ENCODE results near the gene TLCD3A. TPM values are rescaled to one million over a fixed set of nuclear protein-coding genes. Genes with fewer than 3 reads are reported as not detected.
"Not testable (repeated sequence)": the region's sequence is repeated elsewhere in the genome, so short reads cannot be mapped to it uniquely, and the experiment has no call there.

TLCD3A gene
- total and polyA plus RNA-seq, 2 donors (not counting 1 experiment from before 2014, with no cell fraction given): 2.0 to 2.4 TPM

DNA sequence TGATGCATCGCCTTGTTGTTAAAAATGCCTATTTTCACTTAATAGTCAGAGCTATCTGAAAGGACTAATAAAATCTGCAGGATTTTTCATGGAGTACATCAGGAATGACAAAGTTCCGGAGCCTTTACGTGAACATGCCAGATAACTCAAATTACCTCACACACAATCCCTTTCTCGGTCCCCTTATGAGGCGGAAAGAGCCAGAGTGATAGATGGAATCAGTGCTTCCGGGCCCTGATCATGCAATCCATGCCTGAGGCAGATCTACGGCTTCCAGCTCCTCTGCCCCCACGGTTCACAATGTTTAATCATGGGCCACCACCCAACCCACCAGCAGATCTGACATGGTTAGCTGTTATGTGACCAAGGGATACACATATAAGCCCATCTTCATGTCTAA is 34.7 kb upstream of the TLCD3A start:
- TF ChIP-seq, protein P1, sequence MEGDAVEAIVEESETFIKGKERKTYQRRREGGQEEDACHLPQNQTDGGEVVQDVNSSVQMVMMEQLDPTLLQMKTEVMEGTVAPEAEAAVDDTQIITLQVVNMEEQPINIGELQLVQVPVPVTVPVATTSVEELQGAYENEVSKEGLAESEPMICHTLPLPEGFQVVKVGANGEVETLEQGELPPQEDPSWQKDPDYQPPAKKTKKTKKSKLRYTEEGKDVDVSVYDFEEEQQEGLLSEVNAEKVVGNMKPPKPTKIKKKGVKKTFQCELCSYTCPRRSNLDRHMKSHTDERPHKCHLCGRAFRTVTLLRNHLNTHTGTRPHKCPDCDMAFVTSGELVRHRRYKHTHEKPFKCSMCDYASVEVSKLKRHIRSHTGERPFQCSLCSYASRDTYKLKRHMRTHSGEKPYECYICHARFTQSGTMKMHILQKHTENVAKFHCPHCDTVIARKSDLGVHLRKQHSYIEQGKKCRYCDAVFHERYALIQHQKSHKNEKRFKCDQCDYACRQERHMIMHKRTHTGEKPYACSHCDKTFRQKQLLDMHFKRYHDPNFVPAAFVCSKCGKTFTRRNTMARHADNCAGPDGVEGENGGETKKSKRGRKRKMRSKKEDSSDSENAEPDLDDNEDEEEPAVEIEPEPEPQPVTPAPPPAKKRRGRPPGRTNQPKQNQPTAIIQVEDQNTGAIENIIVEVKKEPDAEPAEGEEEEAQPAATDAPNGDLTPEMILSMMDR (IDR thresholded peaks at IDR 0.05): no peak
- no peak for TF ChIP-seq EZH2 (IDR thresholded peaks at IDR 0.05; ENCODE audit: borderline replicate concordance, insufficient read depth, low read depth, low read length, poor library complexity, severe bottlenecking)
- Histone ChIP-seq H3K27me3 (replicated peaks in 1 of 4; ENCODE audit: control extremely low read depth in 1 of 4, control insufficient read depth in 3 of 4, insufficient read depth in 4 of 4, low read length in 3 of 4) (no peaks in the 10 kb centered on the region), H3K36me3 (replicated peaks in 1 of 2; ENCODE audit: control extremely low read depth in 1 of 2, control insufficient read depth in 1 of 2, extremely low read depth in 1 of 2, insufficient read depth in 2 of 2, low read length in 1 of 2) (peaks cover 6 to 49% of the 10 kb centered on the region in 2 experiments), H3K27ac (ENCODE audit: low read length in 2 of 2) (no peak overlapping the region), H4K20me1 (ENCODE audit: control insufficient read depth, insufficient read depth, low read length, poor library complexity, severe bottlenecking) (no peaks in the 10 kb centered on the region), H3K4me3 (ENCODE audit: control extremely low read depth in 1 of 5, extremely low read depth in 1 of 5, insufficient read depth in 1 of 5, low read depth in 2 of 5, low read length in 4 of 5) (no peak overlapping the region), H3K9me3 (ENCODE audit: control extremely low read depth in 1 of 3, control insufficient read depth in 2 of 3, insufficient read depth in 1 of 3, low read length in 2 of 3) (no peaks in the 10 kb centered on the region), H3K79me2 (ENCODE audit: control insufficient read depth, insufficient read depth, low read length) (peaks cover 4% of the 10 kb centered on the region), H3K4me2 (replicated peaks; ENCODE audit: low read depth, low read length, poor library complexity, severe bottlenecking) (no peak overlapping the region), H3K9ac (ENCODE audit: low read length) (no peak overlapping the region), H2AFZ (ENCODE audit: insufficient read depth, low read depth, low read length, poor library complexity, severe bottlenecking) (no peak overlapping the region), H3K4me1 (ENCODE audit: control insufficient read depth in 2 of 2, insufficient read depth in 2 of 2, low read length in 2 of 2) (no peaks in the 10 kb centered on the region)
- no peak for ATAC-seq (ENCODE audit: low read depth)
- no peak for DNase-seq
- POLR2A ChIA-PET: no interaction called here
- intact Hi-C loops (cut with micrococcal nuclease): no loop called here
- no peaks in the 10 kb centered on the region for H3K4me1 Mint-ChIP-seq
- CTCF ChIA-PET: interaction anchor here (0.7 to 6.2 kb wide), 5 partner anchors 10 to 286 kb away, joined by 3 to 128 read pairs (median 4); partner anchors contain the start of gene GEMIN4
- no peak overlapping the region for H3K27ac Mint-ChIP-seq
- H3K27me3 Mint-ChIP-seq: no peaks in the 10 kb centered on the region
- no peaks in the 10 kb centered on the region for H3K9me3 Mint-ChIP-seq (ENCODE audit: insufficient read depth)
- no peak overlapping the region for H3K4me3 Mint-ChIP-seq
- WGBS (ENCODE audit: insufficient coverage): 98% methylated on average over 5 of the region's 8 CpGs

DNA sequence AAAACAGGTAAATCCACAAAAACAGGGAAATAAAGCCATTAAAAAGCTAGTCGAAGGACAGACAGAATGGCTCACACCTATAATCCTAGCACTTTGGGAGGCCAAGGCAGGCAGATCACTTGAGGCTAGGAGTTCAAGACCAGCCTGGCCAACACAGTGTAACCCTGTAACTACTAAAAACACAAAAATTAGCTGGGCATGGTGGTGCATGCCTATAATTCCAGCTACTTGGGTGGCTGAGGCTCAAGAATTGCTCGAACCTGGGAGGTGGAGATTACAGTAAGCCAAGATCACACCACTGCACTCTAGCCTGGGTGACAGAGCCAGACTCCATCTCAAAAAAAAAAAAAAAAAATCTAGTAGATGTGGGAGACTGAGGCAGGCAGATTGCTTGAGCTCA is 34.3 kb upstream of the TLCD3A start:
- H3K9ac ChIP-seq (ENCODE audit: low read length); ATAC-seq (ENCODE audit: low read depth); H3K27me3 ChIP-seq (replicated peaks in 1 of 4; ENCODE audit: control extremely low read depth in 1 of 4, control insufficient read depth in 3 of 4, insufficient read depth in 4 of 4, low read length in 3 of 4); H3K4me2 ChIP-seq (replicated peaks; ENCODE audit: low read depth, low read length, poor library complexity, severe bottlenecking); H3K27ac ChIP-seq (ENCODE audit: low read length in 2 of 2); DNase-seq; H4K20me1 ChIP-seq (ENCODE audit: control insufficient read depth, insufficient read depth, low read length, poor library complexity, severe bottlenecking); H3K4me3 Mint-ChIP-seq; H3K4me1 Mint-ChIP-seq; H3K4me3 ChIP-seq (ENCODE audit: control extremely low read depth in 1 of 5, extremely low read depth in 1 of 5, insufficient read depth in 1 of 5, low read depth in 2 of 5, low read length in 4 of 5); H2AFZ ChIP-seq (ENCODE audit: insufficient read depth, low read depth, low read length, poor library complexity, severe bottlenecking); H3K27ac Mint-ChIP-seq; H3K4me1 ChIP-seq (ENCODE audit: control insufficient read depth in 2 of 2, insufficient read depth in 2 of 2, low read length in 2 of 2); H3K9me3 Mint-ChIP-seq (ENCODE audit: insufficient read depth); H3K9me3 ChIP-seq (ENCODE audit: control extremely low read depth in 1 of 3, control insufficient read depth in 2 of 3, insufficient read depth in 1 of 3, low read length in 2 of 3); POLR2A ChIA-PET; intact Hi-C loops (cut with micrococcal nuclease); H3K27me3 Mint-ChIP-seq; H3K79me2 ChIP-seq (ENCODE audit: control insufficient read depth, insufficient read depth, low read length): not testable (repeated sequence)
- peaks cover 6 to 49% of the 10 kb centered on the region in 2 experiments for H3K36me3 ChIP-seq (replicated peaks in 1 of 2; ENCODE audit: control extremely low read depth in 1 of 2, control insufficient read depth in 1 of 2, extremely low read depth in 1 of 2, insufficient read depth in 2 of 2, low read length in 1 of 2)
- 90% methylated on average over 1 of the region's 2 CpGs for WGBS (ENCODE audit: insufficient coverage)
- CTCF ChIA-PET: interaction anchor here (0.5 to 6.2 kb wide), 9 partner anchors 10 to 287 kb away, joined by 3 to 128 read pairs (median 4); partner anchors contain the start of gene GEMIN4

Data from B cell (primary cell).